Neuronal stem cell (in vitro differentiated cells): ENCODE measurements around the gene MEGF6.

Experiments used
- DNase-seq: peaks from one replicate; pipeline ENCODE4 v3.0.0-alpha.2; 2013; ENCODE audit warnings: low spot score
- H2AFZ ChIP-seq: one replicate; pipeline ENCODE4 v1.6.1; 2013; ENCODE audit warnings: mild to moderate bottlenecking, low read length, inconsistent platforms
- H2AK5ac ChIP-seq: 2 replicates; pipeline ENCODE4 v1.6.1; 2013; ENCODE audit warnings: low read depth, mild to moderate bottlenecking, inconsistent platforms, low read length, moderate library complexity, mixed read lengths
- H2BK120ac ChIP-seq: 2 replicates; pipeline ENCODE4 v1.6.1; 2013; ENCODE audit warnings: low read depth, mild to moderate bottlenecking, inconsistent platforms, low read length, moderate library complexity, mixed read lengths
- H2BK12ac ChIP-seq: one replicate; pipeline ENCODE4 v1.6.1; 2013; ENCODE audit warnings: low read length, inconsistent platforms
- H2BK15ac ChIP-seq: 2 replicates; pipeline ENCODE4 v1.6.1; 2013; ENCODE audit warnings: mild to moderate bottlenecking, low read length, inconsistent platforms, mixed read lengths
- H2BK5ac ChIP-seq: one replicate; pipeline ENCODE4 v1.6.1; 2013; ENCODE audit warnings: inconsistent platforms, mild to moderate bottlenecking, low read length, moderate library complexity
- H3K14ac ChIP-seq: one replicate; pipeline ENCODE4 v1.6.1; 2013; ENCODE audit warnings: low read length, inconsistent platforms
- H3K18ac ChIP-seq: 2 replicates; pipeline ENCODE4 v1.6.1; 2013; ENCODE audit warnings: low read length, inconsistent platforms
- H3K23ac ChIP-seq: 2 replicates; pipeline ENCODE4 v1.6.1; 2013; ENCODE audit warnings: low read depth, mild to moderate bottlenecking, mixed read lengths, low read length, inconsistent platforms; ENCODE audit not compliant: poor library complexity
- H3K27ac ChIP-seq: replicated peaks from 3 replicates; pipeline ENCODE4 v1.5.1; 2013; ENCODE audit warnings: low read length, inconsistent platforms
- H3K27me3 ChIP-seq, 3 experiments: 2 replicates each; pipeline ENCODE4 v1.6.1; 2013; ENCODE audit warnings: low read length in 3 of 3, mild to moderate bottlenecking in 2 of 3, inconsistent platforms in 1 of 3, low read depth in 1 of 3, mixed read lengths in 1 of 3, moderate library complexity in 1 of 3; ENCODE audit not compliant: control insufficient read depth in 3 of 3, insufficient read depth in 3 of 3
- H3K36me3 ChIP-seq, 2 donors: replicated peaks in 1 of 2; 2 replicates each; pipeline ENCODE4 v1.6.1; 2013; ENCODE audit warnings: low read length in 2 of 2; ENCODE audit not compliant: control insufficient read depth in 2 of 2, insufficient read depth in 2 of 2
- H3K4ac ChIP-seq: 2 replicates; pipeline ENCODE4 v1.6.1; 2013; ENCODE audit warnings: inconsistent platforms, mild to moderate bottlenecking, low read length, moderate library complexity
- H3K4me1 ChIP-seq, 2 donors: 1 replicate in 1 of 2; 2 replicates in 1 of 2; pipeline ENCODE4 v1.6.1; 2013; ENCODE audit warnings: low read length in 2 of 2, low read depth in 1 of 2; ENCODE audit not compliant: control insufficient read depth in 2 of 2, insufficient read depth in 1 of 2
- H3K4me2 ChIP-seq: one replicate; pipeline ENCODE4 v1.6.1; 2013; ENCODE audit warnings: mild to moderate bottlenecking, low read length, inconsistent platforms; ENCODE audit not compliant: insufficient read depth, poor library complexity, severe bottlenecking
- H3K4me3 ChIP-seq, 2 donors: 2 replicates each; pipeline ENCODE4 v1.5.1; 2013; ENCODE audit warnings: low read length in 2 of 2, mild to moderate bottlenecking in 2 of 2, inconsistent platforms in 1 of 2, moderate library complexity in 1 of 2
- H3K79me1 ChIP-seq: one replicate; pipeline ENCODE4 v1.6.1; 2013; ENCODE audit warnings: low read depth, mild to moderate bottlenecking, inconsistent platforms, low read length, moderate library complexity
- H3K9ac ChIP-seq: one replicate; pipeline ENCODE4 v1.6.1; 2013; ENCODE audit warnings: mild to moderate bottlenecking, low read depth, low read length, inconsistent platforms; ENCODE audit not compliant: poor library complexity
- H3K9me3 ChIP-seq, 2 donors: replicated peaks in 1 of 2; 2 replicates each; pipeline versions ENCODE3 to v1.6.1; 2013; ENCODE audit warnings: low read length in 2 of 2, mild to moderate bottlenecking in 2 of 2, inconsistent platforms in 1 of 2, low read depth in 1 of 2, mixed read lengths in 1 of 2, moderate library complexity in 1 of 2; ENCODE audit not compliant: control insufficient read depth in 2 of 2, insufficient read depth in 1 of 2
- H4K8ac ChIP-seq: one replicate; pipeline ENCODE4 v1.6.1; 2013; ENCODE audit warnings: low read depth, mild to moderate bottlenecking, inconsistent platforms, low read length, moderate library complexity
- H4K91ac ChIP-seq: one replicate; pipeline ENCODE4 v1.6.1; 2013; ENCODE audit warnings: low read length, low read depth, mild to moderate bottlenecking, inconsistent platforms; ENCODE audit not compliant: poor library complexity
- WGBS, 2 donors: extraction: QIAGEN DNeasy Blood & Tissue Kit; methylation state at CpG; one replicate each; pipeline ENCODE4 v1.1.7; 2013; ENCODE audit warnings: missing lambda C conversion rate in 2 of 2, mixed read lengths in 1 of 2; ENCODE audit not compliant: insufficient read length in 2 of 2, insufficient replicate concordance in 1 of 2; ENCODE audit errors: extremely low coverage in 2 of 2; 5-methylcytosine and 5-hydroxymethylcytosine counted together

The MEGF6 gene

DNA sequence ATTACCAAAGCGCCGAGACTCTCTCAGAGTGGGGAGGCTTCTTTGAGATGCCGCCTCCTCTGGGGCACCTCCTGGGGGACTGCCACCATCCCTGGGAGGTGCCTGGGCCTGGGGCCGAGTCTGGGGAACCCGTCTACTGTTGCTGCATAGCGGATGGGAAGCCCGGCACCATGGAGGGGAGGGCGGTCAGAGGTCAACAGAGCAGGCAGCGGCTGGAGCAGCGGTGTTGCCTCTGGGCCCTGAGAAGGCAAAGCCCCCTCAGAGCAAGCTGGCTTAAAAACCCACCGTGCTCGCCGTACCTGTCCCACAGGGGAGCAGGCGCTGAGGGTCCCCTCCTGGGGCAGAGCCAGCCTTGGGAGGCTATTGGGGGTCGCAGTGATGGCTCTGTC, 94.8 kb downstream of the MEGF6 start:
- H3K4me1 ChIP-seq = no peaks in the 10 kb centered on the region
- WGBS, 2 donors = no CpG with 5 or more reads among the region's 15 CpGs
- no peak overlapping the region for H3K9ac ChIP-seq
- H3K36me3 ChIP-seq = no peaks in the 10 kb centered on the region
- H3K27ac ChIP-seq = no peak overlapping the region
- H4K91ac ChIP-seq = no peak overlapping the region
- no peak overlapping the region for H3K4me3 ChIP-seq
- H2BK120ac ChIP-seq = no peak overlapping the region
- no peak overlapping the region for H3K4ac ChIP-seq
- H2BK12ac ChIP-seq = no peak overlapping the region
- no peak overlapping the region for H2AK5ac ChIP-seq
- peak overlapping the region; percentile 43 for H3K23ac ChIP-seq
- no peaks in the 10 kb centered on the region for H3K27me3 ChIP-seq
- H3K9me3 ChIP-seq = no peaks in the 10 kb centered on the region
- no peak for DNase-seq
- peaks cover 4% of the 10 kb centered on the region for H3K79me1 ChIP-seq
- no peak overlapping the region for H4K8ac ChIP-seq
- H2AFZ ChIP-seq = no peak overlapping the region
- no peak overlapping the region for H3K14ac ChIP-seq
- H3K18ac ChIP-seq = no peak overlapping the region
- peak overlapping the region; percentile 53 for H2BK5ac ChIP-seq
- H3K4me2 ChIP-seq = no peak overlapping the region
- no peak overlapping the region for H2BK15ac ChIP-seq

DNA sequence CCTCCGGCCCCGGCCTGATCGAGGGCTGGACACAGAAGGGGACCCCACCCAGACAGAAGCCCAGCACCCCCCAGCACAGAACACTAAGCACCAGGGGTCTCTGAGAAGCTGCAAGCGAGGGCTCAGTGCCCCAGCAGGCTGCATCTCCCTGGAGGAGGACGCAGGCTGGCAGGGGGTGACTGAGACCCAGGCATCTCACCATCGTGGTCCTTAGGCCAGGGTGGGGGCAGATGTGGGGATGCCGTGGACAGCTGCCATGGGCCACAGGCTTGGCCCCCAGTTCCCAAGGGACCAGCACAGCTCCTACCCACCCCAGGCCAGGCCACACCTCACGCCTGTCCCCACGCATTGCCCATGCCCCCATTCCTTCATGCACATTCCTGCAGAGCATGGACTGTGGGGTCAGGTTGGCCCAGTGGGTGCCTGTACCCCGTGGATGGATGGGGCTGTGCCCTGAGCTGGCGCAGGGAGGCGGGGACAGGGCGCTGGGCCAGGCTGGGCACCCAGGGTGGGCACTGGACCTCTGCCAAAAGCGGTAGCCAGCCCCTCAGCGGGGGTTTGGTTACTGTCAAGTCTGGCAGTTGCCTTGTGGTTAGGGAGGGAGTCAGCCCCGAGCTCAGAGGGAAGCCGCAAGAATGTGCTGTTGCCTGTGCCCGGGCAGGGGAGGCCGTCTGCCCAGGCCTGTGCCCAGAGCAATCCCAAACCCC, 95.4 kb downstream of the MEGF6 start:
- no peak overlapping the region for H3K14ac ChIP-seq
- H2BK5ac ChIP-seq = peak overlapping the region; percentile 82
- H3K79me1 ChIP-seq = peaks cover 4% of the 10 kb centered on the region
- peak overlapping the region; percentile 76 for H3K18ac ChIP-seq
- H3K4me3 ChIP-seq = peak overlapping the region in 1 of 2 donors; percentile 12
- H3K36me3 ChIP-seq = no peaks in the 10 kb centered on the region
- H4K91ac ChIP-seq = no peak overlapping the region
- H3K27ac ChIP-seq = no peak overlapping the region
- no peaks in the 10 kb centered on the region for H3K27me3 ChIP-seq
- no peaks in the 10 kb centered on the region for H3K9me3 ChIP-seq
- WGBS, 2 donors = no CpG with 5 or more reads among the region's 19 CpGs
- H3K23ac ChIP-seq = peak overlapping the region; percentile 55
- H2BK12ac ChIP-seq = no peak overlapping the region
- peak overlapping the region; percentile 12 for H3K9ac ChIP-seq
- no peak overlapping the region for H3K4ac ChIP-seq
- no peak overlapping the region for H2BK120ac ChIP-seq
- no peak overlapping the region for H3K4me2 ChIP-seq
- H4K8ac ChIP-seq = peak overlapping the region; percentile 82
- H2AFZ ChIP-seq = no peak overlapping the region
- no peaks in the 10 kb centered on the region for H3K4me1 ChIP-seq
- DNase-seq = no peak
- no peak overlapping the region for H2BK15ac ChIP-seq
- no peak overlapping the region for H2AK5ac ChIP-seq

DNA sequence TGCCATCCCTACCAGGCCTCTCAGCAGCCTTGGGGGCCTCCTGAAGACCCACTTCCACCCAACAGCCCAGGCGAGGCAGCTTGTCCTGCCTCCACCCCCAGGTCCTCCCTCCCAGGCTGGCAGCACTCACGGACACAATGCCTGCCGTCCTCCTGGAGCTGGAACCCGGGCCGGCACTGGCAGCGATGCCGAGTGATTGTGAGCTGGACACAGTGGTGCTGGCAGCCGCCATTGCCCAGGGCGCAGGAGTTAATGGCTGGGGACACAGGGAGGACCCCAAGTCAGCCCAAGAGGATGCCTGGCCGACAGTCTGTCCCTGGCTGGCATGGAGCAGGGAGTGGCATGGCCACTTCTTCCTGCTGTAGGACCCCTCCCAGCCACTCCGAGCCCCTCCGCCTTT, 96.0 kb downstream of the MEGF6 start:
- no peaks in the 10 kb centered on the region for H3K9me3 ChIP-seq
- H2BK120ac ChIP-seq = no peak overlapping the region
- no peak overlapping the region for H3K4ac ChIP-seq
- H2AK5ac ChIP-seq = peak overlapping the region; percentile 14
- no peaks in the 10 kb centered on the region for H3K36me3 ChIP-seq
- H4K91ac ChIP-seq = no peak overlapping the region
- H3K27ac ChIP-seq = no peak overlapping the region
- H3K4me1 ChIP-seq = no peaks in the 10 kb centered on the region
- H3K79me1 ChIP-seq = peaks cover 6% of the 10 kb centered on the region
- no peak overlapping the region for H4K8ac ChIP-seq
- H3K4me2 ChIP-seq = no peak overlapping the region
- H3K14ac ChIP-seq = peak overlapping the region; percentile 71
- peak overlapping the region; percentile 82 for H2BK5ac ChIP-seq
- no peak overlapping the region for H3K4me3 ChIP-seq
- H2AFZ ChIP-seq = no peak overlapping the region
- no peak overlapping the region for H2BK15ac ChIP-seq
- no peaks in the 10 kb centered on the region for H3K27me3 ChIP-seq
- H3K18ac ChIP-seq = no peak overlapping the region
- no peak overlapping the region for H2BK12ac ChIP-seq
- H3K9ac ChIP-seq = no peak overlapping the region
- WGBS, 2 donors = no CpG with 5 or more reads among the region's 12 CpGs
- no peak for DNase-seq
- no peak overlapping the region for H3K23ac ChIP-seq

DNA sequence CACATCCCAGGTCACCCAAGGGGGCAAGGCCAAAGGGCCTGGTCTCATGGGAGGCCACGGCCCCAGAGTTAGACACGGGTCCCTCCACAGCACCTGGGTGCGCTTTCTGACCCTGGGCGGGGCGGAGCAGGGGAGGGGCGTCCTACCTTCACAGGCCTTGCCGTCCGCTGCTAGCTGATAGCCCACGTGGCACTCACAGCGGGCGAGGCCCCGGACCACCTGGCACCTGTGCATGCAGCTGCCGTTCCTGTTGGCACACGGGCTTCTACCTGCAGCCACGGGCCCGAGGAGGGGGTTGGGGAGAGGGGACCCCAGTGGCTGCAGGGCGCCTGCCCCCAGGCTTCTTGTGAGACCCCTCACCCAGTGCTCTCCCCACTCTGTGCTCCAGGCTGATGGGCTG, 96.9 kb downstream of the MEGF6 start:
- peak overlapping the region; percentile 63 for H2AK5ac ChIP-seq
- no peak overlapping the region for H3K23ac ChIP-seq
- H2BK120ac ChIP-seq = no peak overlapping the region
- H3K27ac ChIP-seq = no peak overlapping the region
- no peak overlapping the region for H2AFZ ChIP-seq
- no CpG with 5 or more reads among the region's 17 CpGs for WGBS, 2 donors
- H3K27me3 ChIP-seq = no peaks in the 10 kb centered on the region
- no peak overlapping the region for H4K8ac ChIP-seq
- H2BK5ac ChIP-seq = no peak overlapping the region
- peaks cover 6% of the 10 kb centered on the region for H3K79me1 ChIP-seq
- no peak overlapping the region for H3K4me3 ChIP-seq
- no peak overlapping the region for H2BK12ac ChIP-seq
- H3K4me1 ChIP-seq = no peaks in the 10 kb centered on the region
- no peak overlapping the region for H4K91ac ChIP-seq
- no peak overlapping the region for H2BK15ac ChIP-seq
- no peaks in the 10 kb centered on the region for H3K36me3 ChIP-seq
- peak overlapping the region; percentile 89 for H3K14ac ChIP-seq
- no peak overlapping the region for H3K4ac ChIP-seq
- no peak overlapping the region for H3K4me2 ChIP-seq
- no peak overlapping the region for H3K18ac ChIP-seq
- DNase-seq = no peak
- no peak overlapping the region for H3K9ac ChIP-seq
- no peaks in the 10 kb centered on the region for H3K9me3 ChIP-seq
